ENCODE data around the gene FRMPD2.

GRCh38 chr10:48245977-48246376 lies 28.5 kb downstream of the FRMPD2 start:
- TF ChIP-seq CBX3 (IDR thresholded peaks at IDR 0.05; ENCODE audit: low read depth) = no peak
- TF ChIP-seq POLR2A (IDR thresholded peaks at IDR 0.05; ENCODE audit: borderline replicate concordance, extremely low read depth, insufficient read depth, insufficient read length) = no peak
- no peak for TF ChIP-seq CTCF (IDR thresholded peaks at IDR 0.05 in 2 of 3, conservative IDR thresholded peaks at IDR 0.05 in 1 of 3; ENCODE audit: borderline replicate concordance in 1 of 3, insufficient read depth in 1 of 3, low read depth in 2 of 3, low read length in 2 of 3)
- TF ChIP-seq EZH2phosphoT487 (IDR thresholded peaks at IDR 0.05; ENCODE audit: borderline replicate concordance) = no peak
- no peak for TF ChIP-seq EZH2 (IDR thresholded peaks at IDR 0.05)
- no peak for TF ChIP-seq JUND (IDR thresholded peaks at IDR 0.05)
- TF ChIP-seq POLR2AphosphoS5 (IDR thresholded peaks at IDR 0.05; ENCODE audit: low read depth, low read length) = no peak
